BJ (cell line): ENCODE data around the gene RAPGEF1. TPM values are rescaled to one million over a fixed set of nuclear protein-coding genes. Genes with fewer than 3 reads are reported as not detected.
A peak's percentile ranks its signal among the peaks of the same experiment; 100 is the strongest.

ENCODE experiments used
- CTCF ChIA-PET: fragments of 350-600 bp; formaldehyde crosslinking; extraction: SDS; loops from one replicate; lab custom pipeline; 2021; ENCODE audit warnings: antibody characterized with exemption, inconsistent platforms; lab: Yijun Ruan, JAX
- POLR2A ChIA-PET: fragments of 300-600 bp; sonication (Branson Sonifier 250); formaldehyde crosslinking; extraction: SDS; loops from one replicate; lab custom pipeline; 2021; ENCODE audit warnings: antibody characterized with exemption; lab: Charles Lee
- DNase-seq: peaks from one replicate; pipeline ENCODE4 v3.0.0-alpha.2; 2011; ENCODE audit warnings: low read depth
- H3K27me3 ChIP-seq: 2 replicates; pipeline ENCODE4 v1.6.0; 2011; ENCODE audit warnings: low read length; ENCODE audit not compliant: control insufficient read depth, insufficient read depth
- H3K36me3 ChIP-seq: 2 replicates; pipeline ENCODE4 v1.5.1; 2011; ENCODE audit warnings: low read length; ENCODE audit not compliant: control insufficient read depth, insufficient read depth
- H3K4me3 ChIP-seq: 2 replicates; pipeline ENCODE4 v1.5.1; 2011; ENCODE audit warnings: low read depth, mild to moderate bottlenecking, control low read depth, low read length
- polyA plus RNA-seq: library from polyadenylated mRNA; depleted of rRNA; stranded (reverse); fragments of >200 nt; gene quantifications from 2 replicates; pipeline ENCODE4 v1.2.3, GENCODE V29; 2011
- TF ChIP-seq, protein P1 (sequence below): IDR thresholded peaks from 2 replicates; pipeline ENCODE4 v1.5.1; 2011; ENCODE audit warnings: low read depth, mild to moderate bottlenecking, control low read depth, inconsistent platforms, low read length, moderate library complexity; ENCODE audit not compliant: insufficient read depth

Gene RAPGEF1
- polyA plus RNA-seq, 1 experiment, result 31.6 TPM

DNA sequence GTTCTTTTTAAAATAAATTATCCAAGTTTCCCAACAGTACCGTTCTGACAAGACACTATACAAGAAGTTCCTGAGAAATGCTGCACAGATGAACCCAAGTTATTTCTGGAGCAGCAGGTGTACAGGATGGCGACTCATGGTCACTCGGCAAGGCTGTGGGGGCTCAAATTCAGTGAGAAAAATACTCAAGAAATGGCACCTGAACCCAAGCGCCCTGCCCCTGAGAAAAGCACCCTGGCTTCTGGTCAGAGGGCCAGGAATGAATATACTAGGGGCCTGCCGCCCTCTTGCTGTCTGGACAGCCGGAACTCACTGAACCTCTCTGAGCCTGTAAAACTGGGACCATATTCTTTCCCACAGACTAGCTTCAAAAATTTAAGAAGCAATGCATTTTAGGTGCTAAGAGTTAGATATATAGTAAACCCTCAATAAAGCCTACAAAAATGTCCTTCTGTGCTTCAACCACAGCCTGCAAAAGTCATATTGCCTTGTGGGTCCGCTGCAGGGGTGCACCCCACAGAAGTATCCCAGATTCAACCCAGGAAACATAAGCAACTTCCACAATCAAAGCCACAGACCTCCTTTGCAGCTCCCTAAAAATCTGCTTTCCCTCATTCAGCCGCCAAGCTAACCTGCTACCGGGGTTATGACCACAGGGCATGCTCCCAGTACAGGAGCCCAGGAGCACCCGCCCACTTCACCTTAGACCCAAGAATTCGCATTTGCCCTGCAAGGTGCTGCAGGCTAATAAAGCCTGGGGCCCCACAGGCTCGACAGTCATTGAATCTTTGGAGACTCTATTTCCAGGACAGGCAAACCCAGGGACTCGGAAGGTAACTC lies 1.4 kb downstream of the RAPGEF1 start:
- peak overlapping the region; percentile 56 for H3K4me3 ChIP-seq
- CTCF ChIA-PET, result interaction anchor here (0.6 to 11.0 kb wide), 26 partner anchors 8 to 402 kb away, joined by 3 to 227 read pairs (median 4); no protein-coding TSS in a partner anchor
- POLR2A ChIA-PET, result interaction anchor here (0.5 to 1.0 kb wide), 2 partner anchors 97 to 130 kb away, joined by 3 read pairs; no protein-coding TSS in a partner anchor
- H3K36me3 ChIP-seq, result no peaks in the 10 kb centered on the region
- H3K27me3 ChIP-seq, result no peaks in the 10 kb centered on the region
- TF ChIP-seq, protein P1, sequence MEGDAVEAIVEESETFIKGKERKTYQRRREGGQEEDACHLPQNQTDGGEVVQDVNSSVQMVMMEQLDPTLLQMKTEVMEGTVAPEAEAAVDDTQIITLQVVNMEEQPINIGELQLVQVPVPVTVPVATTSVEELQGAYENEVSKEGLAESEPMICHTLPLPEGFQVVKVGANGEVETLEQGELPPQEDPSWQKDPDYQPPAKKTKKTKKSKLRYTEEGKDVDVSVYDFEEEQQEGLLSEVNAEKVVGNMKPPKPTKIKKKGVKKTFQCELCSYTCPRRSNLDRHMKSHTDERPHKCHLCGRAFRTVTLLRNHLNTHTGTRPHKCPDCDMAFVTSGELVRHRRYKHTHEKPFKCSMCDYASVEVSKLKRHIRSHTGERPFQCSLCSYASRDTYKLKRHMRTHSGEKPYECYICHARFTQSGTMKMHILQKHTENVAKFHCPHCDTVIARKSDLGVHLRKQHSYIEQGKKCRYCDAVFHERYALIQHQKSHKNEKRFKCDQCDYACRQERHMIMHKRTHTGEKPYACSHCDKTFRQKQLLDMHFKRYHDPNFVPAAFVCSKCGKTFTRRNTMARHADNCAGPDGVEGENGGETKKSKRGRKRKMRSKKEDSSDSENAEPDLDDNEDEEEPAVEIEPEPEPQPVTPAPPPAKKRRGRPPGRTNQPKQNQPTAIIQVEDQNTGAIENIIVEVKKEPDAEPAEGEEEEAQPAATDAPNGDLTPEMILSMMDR, result no peak
- DNase-seq, result no peak

DNA sequence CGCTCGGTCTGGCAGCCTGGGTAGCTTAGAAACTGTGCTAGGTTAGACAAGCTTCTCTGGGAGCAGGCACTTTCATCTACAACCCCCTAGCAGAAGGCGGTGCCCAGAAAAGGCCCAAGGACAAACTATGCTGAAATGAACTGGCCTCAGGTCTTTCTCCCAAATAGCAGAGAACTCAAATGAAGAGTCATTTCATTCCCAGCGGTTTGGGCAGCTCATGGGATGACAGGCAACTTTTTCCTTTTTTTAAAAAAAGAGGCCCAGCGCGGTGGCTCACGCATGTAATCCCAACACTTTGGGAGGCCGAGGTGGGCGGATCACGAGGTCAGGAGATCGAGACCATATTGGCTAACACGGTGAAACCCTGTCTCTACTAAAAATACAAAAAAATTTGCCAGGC lies 2.5 kb downstream of the RAPGEF1 start:
- no peaks in the 10 kb centered on the region for H3K36me3 ChIP-seq
- H3K4me3 ChIP-seq, result no peak overlapping the region
- CTCF ChIA-PET, result interaction anchor here (0.7 to 11.0 kb wide), 3 partner anchors 17 to 146 kb away, joined by 3 to 227 read pairs (median 9); no protein-coding TSS in a partner anchor
- POLR2A ChIA-PET, result no interaction called here
- DNase-seq, result no peak
- no peaks in the 10 kb centered on the region for H3K27me3 ChIP-seq
- TF ChIP-seq, protein P1, result no peak

DNA sequence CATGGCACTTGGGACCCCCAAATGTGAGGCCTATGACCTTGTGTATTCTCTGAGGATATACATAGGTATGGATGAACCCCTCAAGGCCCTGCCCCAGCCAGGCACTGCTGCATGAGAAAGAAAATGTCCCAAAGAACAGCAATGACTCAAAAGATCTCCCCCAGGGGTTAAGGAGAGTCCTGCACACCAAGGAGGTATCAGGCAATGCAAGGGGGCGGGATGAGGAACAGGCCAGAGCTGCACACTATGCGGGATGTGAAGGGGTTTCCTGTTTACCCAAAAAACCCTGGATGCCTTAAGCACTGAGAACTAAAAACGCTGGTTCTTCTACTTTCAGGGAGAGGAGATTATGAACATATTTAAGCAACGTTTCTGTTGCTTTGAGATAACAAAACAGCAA lies 3.4 kb downstream of the RAPGEF1 start:
- POLR2A ChIA-PET, result no interaction called here
- TF ChIP-seq, protein P1, result no peak
- no peak overlapping the region for H3K4me3 ChIP-seq
- no peak for DNase-seq
- no peaks in the 10 kb centered on the region for H3K27me3 ChIP-seq
- CTCF ChIA-PET, result interaction anchor here (0.6 to 11.0 kb wide), 4 partner anchors 8 to 145 kb away, joined by 3 to 227 read pairs (median 6); no protein-coding TSS in a partner anchor
- H3K36me3 ChIP-seq, result no peaks in the 10 kb centered on the region

DNA sequence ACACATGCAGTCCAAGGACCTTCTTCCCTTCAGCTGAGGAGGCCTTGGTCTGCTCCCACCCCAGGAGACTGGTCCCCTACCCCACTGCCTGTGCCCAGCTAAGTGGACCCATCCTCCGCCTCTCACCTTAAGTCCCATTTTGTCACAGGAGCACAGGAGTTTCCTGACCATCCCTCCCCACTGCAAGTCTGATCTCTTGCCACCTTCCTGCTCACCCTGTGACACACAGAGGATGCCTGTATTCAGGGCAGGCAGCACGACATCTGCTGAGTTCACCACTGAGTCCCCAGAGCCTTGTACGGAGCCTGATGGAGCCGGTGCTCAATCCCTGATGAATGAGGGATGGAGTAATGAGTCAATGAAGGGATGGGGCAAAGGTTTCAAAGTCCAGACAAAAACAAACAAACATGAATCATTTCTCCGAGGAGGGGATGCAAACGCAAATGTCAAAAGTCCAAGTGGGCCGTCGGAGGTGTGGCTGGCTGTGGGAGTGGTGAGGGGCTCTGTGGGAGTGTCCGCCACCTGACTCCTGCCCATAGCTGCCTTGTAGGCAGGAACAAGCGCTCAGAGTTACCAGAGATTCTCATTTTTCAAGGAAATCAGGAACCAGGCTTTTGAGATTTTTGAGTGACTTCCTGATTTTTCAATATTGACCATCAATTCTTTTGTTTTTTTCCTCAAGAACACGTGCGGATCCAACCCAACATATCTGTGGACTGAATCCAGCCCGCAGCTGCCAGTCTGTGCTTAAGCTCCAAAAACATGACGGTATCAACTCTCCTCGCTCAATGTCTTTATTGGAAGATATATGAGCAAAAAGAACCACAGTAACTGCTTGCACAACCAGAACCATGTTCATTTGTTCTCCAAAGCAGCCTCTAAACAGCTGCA lies 4.4 kb downstream of the RAPGEF1 start:
- no peak for DNase-seq
- TF ChIP-seq, protein P1, result no peak
- POLR2A ChIA-PET, result no interaction called here
- no peaks in the 10 kb centered on the region for H3K27me3 ChIP-seq
- no peak overlapping the region for H3K4me3 ChIP-seq
- CTCF ChIA-PET, result interaction anchor here (0.6 to 11.0 kb wide), 6 partner anchors 9 to 144 kb away, joined by 3 to 227 read pairs (median 3); no protein-coding TSS in a partner anchor
- no peaks in the 10 kb centered on the region for H3K36me3 ChIP-seq

DNA sequence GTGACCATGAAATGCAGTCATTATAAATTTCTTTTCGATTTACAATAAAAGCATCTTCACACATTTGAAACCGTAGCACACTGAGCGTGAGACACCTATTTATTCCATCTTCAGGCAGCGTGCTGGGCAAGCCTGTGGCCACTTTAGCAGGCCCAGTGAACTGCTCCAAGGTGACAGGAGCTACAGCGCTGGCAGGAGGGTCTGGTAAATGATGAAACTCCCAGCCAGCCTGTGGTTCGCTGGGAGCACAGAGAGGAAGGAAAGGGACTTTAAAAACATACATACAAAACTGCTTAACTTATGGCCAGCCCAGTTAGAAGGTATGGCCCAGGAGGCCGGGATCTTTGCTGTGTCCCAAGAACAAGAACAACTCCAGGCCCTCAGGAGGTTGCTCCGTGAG lies 5.1 kb downstream of the RAPGEF1 start:
- CTCF ChIA-PET, result interaction anchor here (0.6 to 2.4 kb wide), 6 partner anchors 24 to 143 kb away, joined by 3 to 13 read pairs (median 3); no protein-coding TSS in a partner anchor
- TF ChIP-seq, protein P1, result no peak
- H3K27me3 ChIP-seq, result no peaks in the 10 kb centered on the region
- no peaks in the 10 kb centered on the region for H3K36me3 ChIP-seq
- no peak overlapping the region for H3K4me3 ChIP-seq
- POLR2A ChIA-PET, result no interaction called here
- no peak for DNase-seq
